Peyer's patch (tissue), 4 donors: ENCODE results near the gene KIF12. TPM values are rescaled to one million over a fixed set of nuclear protein-coding genes. Genes with fewer than 3 reads are reported as not detected.
A peak's percentile ranks its signal among the peaks of the same experiment; 100 is the strongest.

Source experiments
- DNase-seq, 3 donors: peaks; one replicate each; pipeline ENCODE4 v3.0.0-alpha.2; 2017 to 2019
- H3K27ac ChIP-seq, 4 donors: fragments of 200-600 bp; sonication (generic); one replicate each; pipeline ENCODE4 v1.5.1; 2016 to 2019
- H3K27me3 ChIP-seq, 2 donors: fragments of 200-600 bp; sonication (generic); one replicate each; pipeline ENCODE4 v1.5.1; 2019
- H3K36me3 ChIP-seq, 3 donors: fragments of 200-600 bp; sonication (generic); one replicate each; pipeline ENCODE4 v1.5.1; 2016 to 2019
- H3K4me1 ChIP-seq, 4 donors: fragments of 200-600 bp; sonication (generic); one replicate each; pipeline ENCODE4 v1.5.1; 2016 to 2019
- H3K4me3 ChIP-seq, 4 donors: fragments of 200-600 bp; sonication (generic); 1 replicate in 3 of 4; 2 replicates in 1 of 4; pipeline ENCODE4 v1.5.1; 2016 to 2019; ENCODE audit warnings: mild to moderate bottlenecking in 1 of 4
- H3K9me3 ChIP-seq, 4 donors: fragments of 200-600 bp; sonication (generic); one replicate each; pipeline ENCODE4 v1.5.1; 2016 to 2019; ENCODE audit warnings: mild to moderate bottlenecking in 1 of 4
- CTCF ChIP-seq, 6 experiments: fragments of 450-650 bp in 4 of 6; fragments of 200-600 bp in 2 of 6; sonication (generic) in 1 of 6; IDR thresholded peaks; one replicate each; pipeline ENCODE4 v1.5.1; 2017 to 2019; ENCODE audit warnings: antibody characterized with exemption in 6 of 6, mild to moderate bottlenecking in 3 of 6, moderate library complexity in 1 of 6
- POLR2A ChIP-seq, 2 donors: fragments of 450-650 bp; IDR thresholded peaks; one replicate each; pipeline ENCODE4 v1.5.1; 2017; ENCODE audit warnings: antibody characterized with exemption in 2 of 2, mild to moderate bottlenecking in 2 of 2, moderate library complexity in 2 of 2
- total RNA-seq, 4 donors: library from RNA; depleted of rRNA; stranded (reverse); fragments of >200 nt; gene quantifications; one replicate each; pipeline ENCODE4 v1.1.0, GENCODE V29; 2016

The KIF12 gene
- total RNA-seq, 4 donors from 2014 or later, result 23.6 to 85.3 (median 41.3) TPM

DNA sequence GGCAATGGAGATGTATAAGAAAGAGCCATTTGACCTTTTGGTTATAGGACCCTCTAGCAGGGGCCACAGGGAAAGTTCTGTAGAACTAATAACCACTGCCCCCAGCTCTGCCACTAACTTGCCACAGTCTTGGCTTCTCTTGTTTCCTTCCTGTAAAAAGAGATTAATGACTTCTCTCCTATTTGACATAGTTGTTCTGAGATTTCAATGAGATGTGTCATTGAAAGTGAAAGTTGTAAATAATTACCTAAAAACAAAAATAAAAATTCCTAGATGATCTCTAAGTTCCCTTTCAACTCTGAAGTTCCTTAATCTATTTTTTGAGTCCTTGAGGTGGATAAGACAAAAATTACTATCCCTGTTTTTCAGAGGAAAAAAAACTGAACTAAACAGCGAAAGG is 1.4 kb upstream of the KIF12 start:
- TF ChIP-seq CTCF (IDR thresholded peaks at IDR 0.05) (no peak), POLR2A (IDR thresholded peaks at IDR 0.05) (no peak)
- Histone ChIP-seq H3K27ac (no peak overlapping the region), H3K4me3 (no peak overlapping the region), H3K27me3 (peaks cover 0 to 7% of the 10 kb centered on the region in 2 donors), H3K9me3 (peaks cover 0 to 5% (median 0%) of the 10 kb centered on the region in 4 donors), H3K36me3 (no peaks in the 10 kb centered on the region), H3K4me1 (peaks cover 0 to 15% (median 0%) of the 10 kb centered on the region in 4 donors)
- no peak for DNase-seq

GRCh38 chr9:114099669-114100270 is 678 bp upstream of the KIF12 start:
- DNase-seq, result no peak
- H3K27ac ChIP-seq, result peak overlapping the region in 1 of 4 donors; percentile 86
- peaks cover 0 to 5% (median 0%) of the 10 kb centered on the region in 4 donors for H3K9me3 ChIP-seq
- H3K4me3 ChIP-seq, result no peak overlapping the region
- TF ChIP-seq CTCF (IDR thresholded peaks at IDR 0.05) (no peak), POLR2A (IDR thresholded peaks at IDR 0.05) (no peak)
- H3K27me3 ChIP-seq, result peaks cover 0 to 7% of the 10 kb centered on the region in 2 donors
- H3K4me1 ChIP-seq, result peaks cover 0 to 15% (median 0%) of the 10 kb centered on the region in 4 donors
- no peaks in the 10 kb centered on the region for H3K36me3 ChIP-seq

DNA sequence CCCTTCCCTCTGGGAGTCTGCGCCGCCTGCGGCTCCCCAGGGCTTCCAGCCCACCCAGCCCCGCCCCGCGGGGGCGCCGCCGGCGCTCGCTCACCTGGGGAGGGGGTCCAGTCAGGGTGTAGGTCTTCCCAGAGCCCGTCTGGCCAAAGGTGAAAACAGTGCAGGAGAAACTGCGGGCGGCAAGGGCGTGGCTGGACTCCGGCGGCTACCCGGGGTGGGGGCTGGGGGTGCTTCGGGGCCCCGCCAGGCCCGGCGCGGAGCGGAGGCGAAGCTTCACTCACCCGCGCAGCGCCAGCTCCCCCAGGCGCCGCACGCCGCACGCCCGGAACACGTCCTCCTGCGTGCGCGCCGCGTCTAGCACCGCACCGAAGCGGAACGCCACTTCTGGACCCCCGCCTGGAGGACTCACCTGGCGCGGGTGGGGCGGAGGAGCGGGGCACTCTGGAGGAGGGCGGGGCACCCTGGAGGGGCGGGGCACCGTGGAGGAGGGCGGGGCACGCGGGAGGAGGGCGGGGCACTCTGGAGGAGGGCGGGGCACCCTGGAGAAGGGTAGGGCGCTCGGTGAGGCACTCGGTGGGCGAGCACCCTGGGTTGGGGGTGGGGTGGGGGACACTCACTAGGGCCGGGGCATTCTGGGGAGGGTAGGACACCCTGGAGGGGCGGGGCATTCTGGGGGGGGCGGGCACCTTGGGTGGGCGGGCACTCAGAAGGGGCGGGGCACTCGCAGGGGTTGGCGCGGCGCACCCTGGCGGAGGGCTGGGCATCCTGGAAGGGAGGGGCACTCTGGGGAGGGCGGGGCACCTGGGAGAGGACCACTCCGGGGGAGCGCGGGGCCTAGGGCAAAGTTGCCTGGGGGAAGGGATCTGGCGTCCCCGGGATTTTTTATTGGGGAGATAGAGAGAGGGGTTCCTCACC is 814 bp downstream of the KIF12 start:
- peak in 2 of 3 donors; percentile 81 to 88 for DNase-seq
- Histone ChIP-seq H3K27ac (peak overlapping the region in 3 of 4 donors; percentile 5 to 86 (median 70)), H3K27me3 (peaks cover 0 to 7% of the 10 kb centered on the region in 2 donors), H3K4me3 (peak overlapping the region; percentile 28 to 71 (median 52)), H3K4me1 (peaks cover 0 to 15% (median 0%) of the 10 kb centered on the region in 4 donors), H3K36me3 (no peaks in the 10 kb centered on the region), H3K9me3 (peaks cover 0 to 5% (median 0%) of the 10 kb centered on the region in 4 donors)
- no peak for TF ChIP-seq POLR2A (IDR thresholded peaks at IDR 0.05)

DNA sequence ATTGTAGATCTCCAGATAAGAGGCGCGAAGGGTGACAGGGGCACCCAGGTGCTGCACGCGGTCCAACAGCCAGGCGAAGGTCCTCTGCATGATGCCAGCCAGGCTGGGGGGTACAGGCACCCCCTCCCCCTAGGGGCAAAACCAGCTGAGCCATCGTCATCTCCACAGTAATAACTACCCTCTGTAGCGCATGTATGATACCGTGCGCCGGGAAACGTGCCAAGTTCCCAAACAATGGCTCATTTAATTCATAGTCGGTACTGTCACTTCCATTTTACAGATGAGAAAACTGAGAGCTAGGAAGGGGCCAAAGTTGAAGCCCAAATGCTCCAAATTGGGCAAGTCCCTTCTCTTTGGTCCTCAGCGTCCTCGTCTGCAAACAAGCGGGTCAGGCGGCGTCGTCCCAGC is 1.5 kb downstream of the KIF12 start:
- H3K27me3 ChIP-seq, result peaks cover 0 to 7% of the 10 kb centered on the region in 2 donors
- H3K27ac ChIP-seq, result peak overlapping the region in 3 of 4 donors; percentile 5 to 86 (median 70)
- peak in 2 of 3 donors; percentile 59 to 73 for DNase-seq

GRCh38 chr9:114096866-114097612 is 2.1 kb downstream of the KIF12 start:
- peaks cover 0 to 4% (median 0%) of the 10 kb centered on the region in 3 donors for H3K36me3 ChIP-seq
- H3K4me1 ChIP-seq, result peaks cover 0 to 15% (median 0%) of the 10 kb centered on the region in 4 donors
- peak overlapping the region in 2 of 4 donors; percentile 68 to 71 for H3K4me3 ChIP-seq
- no peaks in the 10 kb centered on the region for H3K9me3 ChIP-seq
- DNase-seq, result no peak
- TF ChIP-seq CTCF (IDR thresholded peaks at IDR 0.05) (no peak), POLR2A (IDR thresholded peaks at IDR 0.05) (no peak)
- H3K27ac ChIP-seq, result peak overlapping the region in 1 of 4 donors; percentile 86
- H3K27me3 ChIP-seq, result peaks cover 0 to 7% of the 10 kb centered on the region in 2 donors

More for the DNA sequence above, 1.5 kb downstream of the KIF12 start:
- Histone ChIP-seq H3K4me1 (peaks cover 0 to 15% (median 0%) of the 10 kb centered on the region in 4 donors), H3K9me3 (peaks cover 0 to 2% (median 0%) of the 10 kb centered on the region in 4 donors), H3K36me3 (peaks cover 0 to 4% (median 0%) of the 10 kb centered on the region in 3 donors), H3K4me3 (peak overlapping the region; percentile 28 to 71 (median 52))
- TF ChIP-seq POLR2A (IDR thresholded peaks at IDR 0.05) (no peak), CTCF (IDR thresholded peaks at IDR 0.05) (no peak)
